NCI-H1694 (cell line): ENCODE measurements around the gene COA4.

ENCODE experiments used
- DNase-seq: peaks from one replicate; lab custom pipeline; 2025; lab: John Stamatoyannopoulos, UW

COA4 gene

GRCh38 chr11:73866095-73866579, 10.5 kb downstream of the COA4 start:
- DNase-seq, result no peak

GRCh38 chr11:73862986-73863385, 13.7 kb downstream of the COA4 start:
- no peak for DNase-seq

GRCh38 chr11:73860202-73860601, 16.4 kb downstream of the COA4 start:
- no peak for DNase-seq

- DNase-seq, result no peak
Observed at GRCh38 chr11:73859671-73860070, 17.0 kb downstream of the COA4 start.

- no peak for DNase-seq
Observed at GRCh38 chr11:73856031-73856567, 20.5 kb downstream of the COA4 start.

- no peak for DNase-seq
Observed at GRCh38 chr11:73854680-73855079, 22.0 kb downstream of the COA4 start.

GRCh38 chr11:73852049-73852448, 24.6 kb downstream of the COA4 start:
- no peak for DNase-seq

GRCh38 chr11:73851046-73851764, 25.4 kb downstream of the COA4 start:
- DNase-seq, result no peak

- no peak for DNase-seq
Observed at GRCh38 chr11:73839123-73839457, 37.6 kb downstream of the COA4 start.

- DNase-seq, result no peak
Observed at GRCh38 chr11:73838443-73839122, 38.1 kb downstream of the COA4 start.

GRCh38 chr11:73833067-73833466, 43.6 kb downstream of the COA4 start:
- no peak for DNase-seq

GRCh38 chr11:73830261-73830660, 46.4 kb downstream of the COA4 start:
- DNase-seq, result no peak
